ENCODE measurements around the gene NR5A1.

NR5A1 gene

GRCh38 chr9:124507880-124508423 is 753 bp upstream of the NR5A1 start:
- TF ChIP-seq GATA2 (IDR thresholded peaks at IDR 0.05; ENCODE audit: low read depth, low read length) (no peak), GATA3 (IDR thresholded peaks at IDR 0.05; ENCODE audit: low read depth, low read length) (no peak)

GRCh38 chr9:124506433-124506832 is 766 bp downstream of the NR5A1 start:
- no peak for TF ChIP-seq GATA3 (IDR thresholded peaks at IDR 0.05; ENCODE audit: low read depth, low read length)
- TF ChIP-seq GATA2 (IDR thresholded peaks at IDR 0.05; ENCODE audit: low read depth, low read length) = no peak

GRCh38 chr9:124505901-124506346 is 1.3 kb downstream of the NR5A1 start:
- TF ChIP-seq GATA3 (IDR thresholded peaks at IDR 0.05; ENCODE audit: low read depth, low read length) = no peak
- TF ChIP-seq GATA2 (IDR thresholded peaks at IDR 0.05; ENCODE audit: low read depth, low read length) = no peak

GRCh38 chr9:124505006-124505900 is 1.9 kb downstream of the NR5A1 start:
- no peak for TF ChIP-seq GATA2 (IDR thresholded peaks at IDR 0.05; ENCODE audit: low read depth, low read length)
- no peak for TF ChIP-seq GATA3 (IDR thresholded peaks at IDR 0.05; ENCODE audit: low read depth, low read length)

GRCh38 chr9:124504530-124505005 is 2.6 kb downstream of the NR5A1 start:
- TF ChIP-seq GATA3 (IDR thresholded peaks at IDR 0.05; ENCODE audit: low read depth, low read length) (no peak), GATA2 (IDR thresholded peaks at IDR 0.05; ENCODE audit: low read depth, low read length) (no peak)

GRCh38 chr9:124503713-124504529 is 3.3 kb downstream of the NR5A1 start:
- TF ChIP-seq GATA3 (IDR thresholded peaks at IDR 0.05; ENCODE audit: low read depth, low read length) (no peak), GATA2 (IDR thresholded peaks at IDR 0.05; ENCODE audit: low read depth, low read length) (no peak)

GRCh38 chr9:124502711-124503702 is 4.2 kb downstream of the NR5A1 start:
- TF ChIP-seq GATA2 (IDR thresholded peaks at IDR 0.05; ENCODE audit: low read depth, low read length) (no peak), GATA3 (IDR thresholded peaks at IDR 0.05; ENCODE audit: low read depth, low read length) (no peak)

- TF ChIP-seq GATA3 (IDR thresholded peaks at IDR 0.05; ENCODE audit: low read depth, low read length) (no peak), GATA2 (IDR thresholded peaks at IDR 0.05; ENCODE audit: low read depth, low read length) (no peak)
Measured at GRCh38 chr9:124501771-124502320, 5.4 kb downstream of the NR5A1 start.

GRCh38 chr9:124500796-124501611 is 6.2 kb downstream of the NR5A1 start:
- TF ChIP-seq GATA2 (IDR thresholded peaks at IDR 0.05; ENCODE audit: low read depth, low read length) (no peak), GATA3 (IDR thresholded peaks at IDR 0.05; ENCODE audit: low read depth, low read length) (no peak)

- TF ChIP-seq GATA2 (IDR thresholded peaks at IDR 0.05; ENCODE audit: low read depth, low read length) = no peak
- TF ChIP-seq GATA3 (IDR thresholded peaks at IDR 0.05; ENCODE audit: low read depth, low read length) = no peak
Measured at GRCh38 chr9:124500028-124500795, 7.0 kb downstream of the NR5A1 start.

- TF ChIP-seq GATA2 (IDR thresholded peaks at IDR 0.05; ENCODE audit: low read depth, low read length) = no peak
Measured at GRCh38 chr9:124499216-124499615, 8.0 kb downstream of the NR5A1 start.

All from SH-SY5Y (cell line).